ENCODE results near the gene BCAS4. TPM values are rescaled to one million over a fixed set of nuclear protein-coding genes. Genes with fewer than 3 reads are reported as not detected.
"Not testable (repeated sequence)": the region's sequence is repeated elsewhere in the genome, so short reads cannot be mapped to it uniquely, and the experiment has no call there.

The BCAS4 gene
- total RNA-seq, 1 donor from 2014 or later, result 7.1 TPM

DNA sequence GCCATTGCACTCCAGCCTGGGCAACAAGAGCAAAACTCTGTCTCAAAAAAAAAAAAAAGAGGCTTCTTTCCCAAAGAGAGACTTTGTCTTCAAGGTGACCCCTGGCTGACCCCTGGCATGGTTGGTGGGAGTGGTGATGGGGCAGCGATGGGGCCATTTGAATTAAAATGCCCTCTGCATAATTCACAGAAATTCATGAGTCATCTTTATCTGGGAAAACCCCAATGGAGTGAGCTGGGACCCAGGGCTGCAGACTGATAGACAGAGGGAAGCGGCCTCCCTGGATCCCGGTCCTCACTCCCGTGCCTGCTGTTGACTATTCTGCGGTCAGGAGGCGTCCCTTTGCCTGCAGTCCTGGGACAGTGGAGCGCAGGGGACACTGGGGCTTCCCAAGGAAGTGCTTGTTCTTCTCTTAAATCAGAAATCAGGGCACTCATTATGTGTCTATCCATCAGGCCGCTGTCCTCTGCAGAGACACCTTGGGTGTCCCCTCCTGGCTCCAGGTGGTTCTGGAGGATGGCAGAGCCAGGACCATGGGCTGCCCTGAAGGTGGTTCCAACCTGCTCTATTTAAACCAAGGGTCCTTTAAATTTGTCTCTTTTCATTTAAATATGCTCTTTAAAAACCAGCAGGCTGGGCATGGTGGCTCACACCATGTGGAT is 23.3 kb upstream of the BCAS4 start:
- intact Hi-C loops (cut with micrococcal nuclease), result not testable (repeated sequence)

DNA sequence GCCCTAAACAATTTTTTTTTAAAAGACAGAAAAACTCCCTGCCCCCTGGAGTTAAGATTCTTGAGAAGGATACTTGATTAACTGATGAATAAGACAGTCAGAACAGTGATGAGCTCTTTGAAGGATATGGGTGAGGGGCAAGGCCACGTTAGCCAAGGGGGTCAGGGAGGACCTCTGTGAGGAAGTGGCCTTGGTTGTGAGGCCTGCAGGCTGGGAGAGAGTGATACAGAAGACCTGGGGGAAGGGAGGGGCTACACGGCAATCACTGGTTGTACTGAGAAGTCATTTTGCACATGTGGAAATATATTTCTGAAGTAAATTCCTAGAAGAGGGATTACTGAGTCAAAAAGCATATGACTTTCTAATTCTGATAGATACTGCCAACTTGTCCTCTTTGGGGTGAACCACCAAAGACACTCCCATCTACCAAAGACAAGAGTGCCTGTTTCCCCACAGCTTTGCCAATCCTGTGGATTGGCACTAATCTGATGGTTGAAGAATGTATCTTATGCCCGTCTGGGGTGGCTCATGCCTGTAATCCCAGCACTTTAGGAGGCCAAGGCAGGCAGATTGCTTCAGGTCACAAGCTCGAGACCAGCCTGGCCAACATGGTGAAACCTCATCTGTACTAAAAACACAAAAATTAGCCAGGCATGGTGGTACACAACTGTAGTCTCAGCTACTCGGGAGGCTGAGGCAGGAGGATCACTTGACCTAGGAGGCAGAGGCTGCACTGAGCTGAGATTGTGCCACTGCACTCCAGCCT is 22.3 kb upstream of the BCAS4 start:
- intact Hi-C loops (cut with micrococcal nuclease), result no loop called here

DNA sequence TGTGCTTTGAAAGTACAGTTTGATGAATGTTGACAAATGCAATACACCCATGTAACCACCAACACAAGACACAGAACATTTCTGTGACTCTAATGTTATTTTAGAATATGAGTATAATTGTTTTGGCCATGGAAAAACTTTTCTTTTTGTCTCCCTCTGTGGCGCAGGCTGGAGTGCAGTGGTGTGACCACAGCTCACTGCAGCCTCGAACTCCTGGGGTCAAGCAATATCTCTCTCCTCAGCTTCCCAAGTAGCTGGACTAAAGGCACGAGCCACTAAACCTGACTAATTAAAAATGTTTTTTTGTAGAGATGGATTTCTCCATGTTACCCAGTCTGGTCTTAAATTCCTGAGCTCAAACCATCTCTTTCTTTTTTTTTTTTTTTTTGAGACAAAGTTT is 20.3 kb upstream of the BCAS4 start:
- intact Hi-C loops (cut with micrococcal nuclease), result no loop called here

DNA sequence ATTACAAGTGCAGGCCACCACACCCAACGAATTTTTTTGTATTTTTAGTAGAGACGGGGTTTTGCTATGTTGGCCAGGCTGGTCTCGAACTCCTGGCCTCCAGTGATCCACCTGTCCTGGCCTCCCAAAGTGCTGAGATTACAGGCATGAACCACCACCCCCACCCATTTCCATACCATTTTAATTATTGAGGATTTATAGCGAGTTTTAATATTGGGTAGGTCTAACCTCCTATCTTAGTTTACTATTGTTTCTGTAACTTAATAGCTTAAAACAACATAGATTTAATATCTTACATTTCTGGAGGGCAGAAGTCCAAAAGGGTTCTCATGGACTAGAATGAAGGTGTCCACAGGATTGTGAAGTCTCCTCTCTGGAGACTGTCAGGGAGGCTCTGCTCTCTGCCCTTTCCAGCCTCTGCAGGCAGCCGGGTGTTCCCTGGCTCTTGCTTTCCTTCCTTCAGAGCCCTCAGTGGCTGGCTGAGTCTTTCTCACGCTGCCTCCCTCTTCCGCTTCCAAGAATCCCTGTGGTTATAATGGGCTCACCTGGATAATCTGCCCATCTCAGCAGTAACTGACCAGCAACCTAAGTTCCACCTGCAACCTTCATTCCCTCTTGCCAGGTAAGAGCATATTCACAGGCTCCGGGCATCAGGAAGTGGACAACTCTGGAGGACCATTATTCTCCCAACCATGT is 18.6 kb upstream of the BCAS4 start:
- intact Hi-C loops (cut with micrococcal nuclease), result no loop called here

DNA sequence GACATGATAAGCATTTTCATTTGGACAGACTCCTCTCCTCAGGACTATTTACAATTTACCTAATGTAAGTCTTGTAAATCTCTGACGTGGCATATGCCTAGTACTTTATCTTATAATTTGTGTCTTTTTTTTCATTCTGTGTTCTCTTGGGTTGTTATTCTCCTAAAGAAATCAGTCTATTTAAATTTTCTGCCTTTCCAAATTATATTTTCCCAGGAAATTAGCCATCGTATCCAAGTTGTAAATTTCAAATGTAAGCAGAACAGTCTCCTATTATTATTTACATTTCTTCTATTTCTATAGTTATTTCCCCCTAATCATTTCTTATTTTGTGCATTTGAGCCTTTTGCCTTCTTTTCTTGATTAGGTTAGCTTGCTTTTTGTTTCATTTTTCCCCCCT is 17.5 kb upstream of the BCAS4 start:
- intact Hi-C loops (cut with micrococcal nuclease), result no loop called here

DNA sequence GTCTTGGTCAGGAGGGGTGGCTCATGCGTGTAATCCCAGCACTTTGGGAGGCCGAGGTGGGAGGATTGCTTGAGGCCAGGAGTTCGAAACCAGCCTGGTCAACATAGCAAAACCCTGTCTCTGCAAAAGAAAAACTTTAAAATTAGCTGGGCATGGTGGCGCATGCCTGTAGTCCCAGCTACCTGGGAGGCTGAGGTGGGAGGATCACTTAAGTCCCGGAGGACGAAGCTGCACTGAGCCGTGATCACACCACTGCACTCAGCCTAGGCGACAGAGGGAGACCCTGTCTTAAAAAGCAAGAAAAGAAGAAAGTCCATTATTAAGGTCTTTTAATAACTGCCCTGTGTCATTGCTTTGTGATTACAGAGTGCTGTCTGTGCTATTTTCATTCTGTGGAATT is 15.9 kb upstream of the BCAS4 start:
- intact Hi-C loops (cut with micrococcal nuclease), result not testable (repeated sequence)

DNA sequence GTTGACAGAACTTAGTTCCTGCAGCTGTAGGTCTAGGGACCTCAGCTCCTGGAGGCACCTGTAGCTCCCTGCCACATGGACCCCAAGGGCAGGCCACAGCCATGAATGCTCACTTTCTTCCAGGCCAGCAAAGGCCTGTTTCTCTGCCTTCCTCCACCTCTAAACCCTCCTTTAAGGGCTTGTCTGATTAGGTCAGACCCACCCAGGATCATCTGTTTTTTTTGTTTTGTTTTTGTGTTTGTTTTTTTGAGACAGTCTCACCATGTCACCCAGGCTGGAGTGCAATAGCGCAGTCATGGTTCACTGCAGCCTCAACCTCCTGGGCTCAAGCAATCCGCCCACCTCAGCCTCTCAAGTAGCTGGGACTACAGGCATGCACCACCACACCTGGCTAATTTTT is 11.5 kb upstream of the BCAS4 start:
- intact Hi-C loops (cut with micrococcal nuclease), result no loop called here

DNA sequence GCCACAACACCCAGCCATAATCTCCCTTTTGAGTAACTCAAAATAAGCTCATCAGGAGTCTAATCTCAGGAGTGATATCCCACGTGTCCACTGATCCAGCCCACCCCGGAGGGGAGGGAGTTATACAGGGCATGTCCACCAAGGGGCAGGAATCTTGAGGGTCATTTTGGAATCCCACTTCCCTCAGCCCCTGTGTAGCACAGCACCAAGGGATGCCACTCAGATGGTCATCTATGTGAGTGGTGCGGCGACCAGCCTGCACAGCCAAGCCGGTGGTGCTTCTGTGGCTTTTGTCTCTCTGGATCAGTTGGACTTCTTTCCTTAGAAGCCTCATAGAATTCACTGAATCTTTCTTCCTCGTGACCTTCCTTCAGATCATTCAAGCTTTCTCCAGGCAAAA is 11.0 kb upstream of the BCAS4 start:
- intact Hi-C loops (cut with micrococcal nuclease), result no loop called here

DNA sequence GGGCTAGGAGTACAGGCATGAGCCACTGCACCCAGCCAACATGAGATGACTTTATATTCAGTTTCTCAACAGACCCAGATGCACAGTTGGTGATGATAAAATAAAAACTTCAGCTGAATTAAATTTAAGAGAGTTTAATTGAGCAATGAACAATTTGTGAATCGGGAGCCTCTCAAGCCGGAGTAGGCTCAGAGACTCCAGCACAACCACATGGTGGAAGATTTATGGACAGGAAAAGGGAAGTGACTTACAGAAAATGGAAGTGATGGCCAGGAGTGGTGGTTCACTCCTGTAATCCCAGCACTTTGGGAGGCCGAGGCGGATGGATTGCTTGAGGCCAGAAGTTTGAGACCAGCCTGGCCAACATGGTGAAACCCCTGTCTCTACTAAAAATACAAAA is 10.4 kb upstream of the BCAS4 start:
- intact Hi-C loops (cut with micrococcal nuclease), result no loop called here

DNA sequence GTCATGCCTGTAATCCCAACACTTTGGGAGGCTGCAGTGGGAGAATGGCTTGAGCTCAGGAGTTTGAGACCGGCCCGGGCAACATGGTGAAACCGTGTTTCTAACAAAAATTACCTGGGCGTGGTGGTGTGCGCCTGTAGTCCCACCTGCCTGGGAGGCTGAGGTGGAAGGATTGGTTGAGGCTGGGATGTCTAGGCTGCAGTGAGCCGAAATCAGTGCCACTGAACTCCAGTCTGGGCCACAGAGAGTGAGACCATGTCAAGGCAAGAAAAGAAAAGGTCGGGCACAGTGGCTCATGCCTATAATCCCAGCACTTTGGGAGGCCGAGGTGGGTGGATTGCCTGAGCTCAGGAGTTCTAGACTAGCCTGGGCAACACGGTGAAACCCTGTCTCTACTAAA is 8.2 kb upstream of the BCAS4 start:
- intact Hi-C loops (cut with micrococcal nuclease), result no loop called here

DNA sequence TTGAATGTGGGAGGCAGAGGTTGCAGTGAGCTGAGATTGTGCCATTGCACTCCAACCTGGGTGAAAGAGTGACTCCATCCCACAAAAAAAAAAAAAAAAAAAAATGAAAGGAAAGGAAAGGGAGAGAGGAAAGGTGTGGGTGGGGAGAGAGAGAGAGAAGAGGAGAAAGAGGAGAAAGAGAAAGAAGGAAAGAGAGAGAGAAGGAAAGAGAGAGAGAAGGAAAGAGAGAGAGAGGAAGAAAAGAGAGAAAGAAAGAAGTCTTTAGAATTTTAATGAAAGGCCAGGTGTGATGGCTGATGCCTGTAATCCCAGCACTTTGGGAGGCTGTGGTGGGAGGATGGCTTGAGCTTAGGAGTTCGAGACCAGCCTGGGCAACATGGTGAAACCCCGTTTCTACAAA is 7.7 kb upstream of the BCAS4 start:
- intact Hi-C loops (cut with micrococcal nuclease), result no loop called here

DNA sequence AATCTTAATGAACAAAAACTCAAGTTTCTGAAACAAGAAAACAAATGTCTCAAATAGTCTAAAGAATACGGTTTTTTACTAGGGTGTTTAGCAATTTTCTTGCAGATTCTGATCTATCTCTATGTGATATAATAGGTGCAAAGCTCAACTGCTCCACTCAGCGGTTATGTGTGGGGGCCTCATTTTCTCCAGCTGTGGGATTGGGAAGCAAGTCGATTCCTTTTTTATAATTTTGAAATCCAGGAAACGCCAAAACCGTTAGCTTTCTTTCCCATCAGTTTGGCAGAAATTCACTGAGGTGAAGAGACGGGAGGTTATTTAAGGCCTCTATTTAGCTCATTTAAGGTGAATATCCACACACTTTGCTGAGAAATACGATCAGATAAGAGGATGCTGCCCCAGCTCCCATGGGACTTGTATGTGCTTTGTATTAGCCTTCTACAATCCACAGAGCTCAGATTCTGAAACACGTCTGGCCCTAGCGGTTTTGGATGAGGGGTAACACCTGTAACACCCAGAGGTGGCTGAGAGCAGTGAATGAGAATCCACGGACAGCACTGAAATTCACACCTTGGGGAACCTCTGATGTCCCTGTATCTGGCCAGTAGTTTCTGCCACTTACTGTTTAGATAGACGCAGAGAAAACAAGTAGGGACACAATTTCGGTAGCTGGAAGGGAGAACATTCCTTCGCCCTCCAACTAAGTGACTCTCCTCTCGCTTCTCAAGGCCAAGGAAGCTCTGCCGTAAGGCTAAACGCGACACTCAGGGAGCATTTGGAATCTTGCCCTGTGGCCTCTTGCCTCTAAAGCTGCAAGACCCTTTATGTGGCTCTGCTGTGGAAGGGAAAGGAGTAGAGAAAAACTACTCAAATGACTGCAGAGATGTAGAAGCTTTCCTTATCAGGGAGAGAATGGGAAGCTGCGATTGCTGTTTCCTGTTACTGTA is 6.5 kb upstream of the BCAS4 start:
- intact Hi-C loops (cut with micrococcal nuclease), result no loop called here

DNA sequence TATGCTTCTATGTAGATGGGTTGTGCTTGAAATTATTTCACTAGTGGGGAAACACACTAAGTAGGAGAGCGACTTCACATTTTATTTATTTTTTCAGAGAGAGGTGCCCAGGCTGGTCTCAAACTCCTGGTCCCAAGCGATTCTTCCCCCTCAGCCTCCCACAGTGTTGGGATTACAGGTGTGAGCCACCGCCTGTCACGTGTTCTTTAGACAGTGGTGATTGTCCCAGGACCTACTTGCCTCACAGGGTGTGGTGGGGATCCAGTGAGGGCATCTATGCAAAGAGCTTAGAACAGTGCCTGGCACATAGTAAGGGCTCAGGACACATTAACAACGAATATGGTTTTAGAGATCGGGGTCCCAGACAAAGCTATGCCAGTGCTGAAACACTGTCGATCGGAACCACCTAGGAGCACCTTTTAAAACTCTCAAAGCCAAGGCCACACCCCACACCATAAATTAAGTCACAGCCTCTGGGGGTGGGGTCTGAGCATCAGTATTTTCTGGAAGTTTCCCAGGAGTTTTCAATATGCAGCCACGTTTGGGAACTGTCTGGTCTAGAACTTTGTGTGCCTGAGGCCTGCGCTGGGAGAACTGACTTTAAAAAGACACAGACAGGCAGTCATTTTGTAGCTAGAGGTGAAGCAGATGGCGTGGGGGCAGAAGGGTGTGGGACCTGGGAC is 4.8 kb upstream of the BCAS4 start:
- intact Hi-C loops (cut with micrococcal nuclease), result loop anchor here (1.0 kb wide), 1 partner anchor 139 kb away; no protein-coding TSS in a partner anchor

DNA sequence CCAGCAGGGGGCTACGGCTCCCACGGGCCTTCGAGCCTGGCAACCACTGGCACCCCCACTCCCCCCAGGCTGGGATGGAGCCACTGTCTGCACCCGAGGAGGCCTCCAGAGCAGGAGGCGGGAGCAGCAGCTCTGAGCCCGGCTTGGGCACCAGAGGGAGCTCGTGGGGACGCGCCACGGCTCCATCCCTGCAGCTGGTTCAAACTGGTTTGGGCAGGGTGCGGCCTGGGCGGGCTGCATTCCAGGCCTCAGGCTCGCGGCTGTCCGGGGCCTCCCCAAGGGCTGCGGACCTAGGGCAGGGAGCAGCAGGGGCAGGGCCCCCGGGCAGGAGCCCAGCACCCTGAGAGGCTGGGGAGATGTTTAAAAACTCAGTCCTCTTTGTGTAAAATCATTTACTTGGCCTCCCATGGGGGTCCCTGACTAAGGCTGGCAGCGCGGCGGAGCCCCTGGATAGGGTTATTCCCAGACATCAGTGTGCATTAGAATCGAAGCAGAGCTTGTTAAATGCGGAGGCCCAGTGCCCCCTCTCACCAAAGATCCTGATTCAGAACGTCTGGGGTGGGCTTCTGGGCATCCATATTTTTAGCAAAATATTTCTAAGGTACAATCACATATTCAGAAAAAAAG is 4.1 kb upstream of the BCAS4 start:
- intact Hi-C loops (cut with micrococcal nuclease), result loop anchor here (1.0 kb wide), 1 partner anchor 139 kb away; no protein-coding TSS in a partner anchor

DNA sequence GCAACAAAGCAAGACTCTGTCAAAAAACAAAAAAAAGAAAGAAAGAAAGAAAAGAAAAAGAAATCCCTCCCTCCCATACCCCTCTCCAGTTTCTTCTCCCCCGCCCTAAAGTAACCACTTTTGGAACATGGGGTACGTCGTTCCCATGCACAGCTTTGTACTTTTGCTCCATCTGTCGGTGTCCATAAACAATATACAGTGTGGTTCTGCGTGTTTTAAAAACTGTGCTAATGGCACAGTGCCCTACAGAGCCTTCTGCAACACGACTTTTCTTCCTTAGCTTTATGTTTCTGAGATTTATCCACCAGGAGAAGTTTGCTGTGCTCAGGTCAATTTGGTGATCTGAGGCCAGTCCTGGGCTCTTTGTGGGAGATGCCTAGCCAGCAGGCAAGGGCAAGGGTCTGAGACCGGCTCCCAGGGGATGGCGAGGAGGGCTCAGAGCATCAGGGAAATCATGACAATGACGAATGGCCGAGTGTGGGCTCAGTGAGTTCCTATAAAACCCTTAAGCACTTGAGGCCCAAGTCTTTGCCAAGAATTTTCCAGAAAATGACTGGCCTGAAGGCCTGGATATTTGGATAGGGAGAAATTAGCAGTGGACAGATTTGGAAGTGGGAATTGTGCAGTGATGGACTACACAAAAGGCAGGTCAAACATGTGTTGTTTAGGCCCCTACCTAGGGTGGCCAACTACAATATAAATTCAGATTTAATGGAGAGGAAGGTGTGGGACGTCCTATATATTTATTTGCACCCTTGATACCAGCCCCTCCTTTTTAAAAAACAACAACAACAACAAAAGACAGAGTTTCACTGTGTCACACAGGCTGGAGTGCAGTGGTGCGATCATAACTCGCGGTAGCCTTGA is 1.9 kb upstream of the BCAS4 start:
- intact Hi-C loops (cut with micrococcal nuclease), result no loop called here

DNA sequence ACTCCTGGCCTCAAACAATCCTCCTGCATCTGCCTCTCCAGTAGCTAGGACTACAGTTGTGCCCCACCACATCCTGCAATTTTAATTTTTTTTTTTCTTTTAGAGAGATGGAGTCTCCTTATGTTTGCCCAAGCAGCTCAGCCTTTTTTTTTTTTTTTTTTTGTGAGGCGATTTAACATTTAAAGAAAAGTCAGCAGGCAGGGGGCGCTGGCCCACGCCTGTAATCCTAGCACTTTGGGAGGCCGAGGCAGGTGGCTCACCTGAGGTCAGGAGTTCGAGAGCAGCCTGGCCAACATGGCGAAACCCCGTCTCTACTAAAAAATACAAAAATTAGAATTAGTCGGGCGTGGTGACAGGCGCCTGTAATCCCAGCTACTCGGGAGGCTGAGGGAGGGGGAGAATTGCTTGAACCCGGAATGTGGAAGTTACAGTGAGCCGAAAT is 1.3 kb upstream of the BCAS4 start:
- intact Hi-C loops (cut with micrococcal nuclease), result loop anchor here (1.0 to 2.0 kb wide), 4 partner anchors 25 to 513 kb away; partner anchors contain the start of gene PARD6B

DNA sequence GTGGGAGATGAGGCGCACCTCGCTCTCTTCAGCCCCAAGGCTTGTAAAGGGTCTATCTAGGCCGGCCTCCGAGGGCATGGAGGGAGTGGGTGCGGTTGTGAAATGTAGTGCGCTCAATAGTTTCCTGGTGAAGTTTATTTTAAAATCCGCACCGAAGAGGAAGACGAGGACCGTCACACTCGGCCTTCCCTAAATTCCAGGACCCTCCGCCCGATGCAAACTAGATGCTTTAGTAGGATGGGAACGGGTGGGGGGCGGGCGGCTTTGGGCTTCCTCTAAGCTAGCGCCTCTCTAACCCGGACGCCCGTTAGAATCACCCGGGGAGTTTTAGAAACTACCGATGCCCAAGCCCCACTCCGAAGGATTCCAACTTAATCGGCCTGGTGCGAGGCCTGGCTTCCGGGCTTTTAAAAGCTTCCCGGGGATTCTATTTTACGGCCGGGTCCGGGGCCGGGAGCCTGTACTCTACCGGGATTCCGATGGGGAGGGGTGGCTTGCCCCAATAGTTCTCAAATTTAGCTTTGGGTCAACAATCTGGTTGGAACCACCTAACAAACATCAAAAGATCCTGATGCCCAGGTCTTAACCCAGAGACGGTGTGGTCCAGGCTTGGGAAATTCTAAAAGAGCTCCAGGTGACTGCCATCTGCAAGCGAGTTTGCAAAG is 548 bp upstream of the BCAS4 start:
- intact Hi-C loops (cut with micrococcal nuclease), result loop anchor here (1.0 to 2.0 kb wide), 4 partner anchors 24 to 512 kb away; partner anchors contain the start of gene PARD6B

DNA sequence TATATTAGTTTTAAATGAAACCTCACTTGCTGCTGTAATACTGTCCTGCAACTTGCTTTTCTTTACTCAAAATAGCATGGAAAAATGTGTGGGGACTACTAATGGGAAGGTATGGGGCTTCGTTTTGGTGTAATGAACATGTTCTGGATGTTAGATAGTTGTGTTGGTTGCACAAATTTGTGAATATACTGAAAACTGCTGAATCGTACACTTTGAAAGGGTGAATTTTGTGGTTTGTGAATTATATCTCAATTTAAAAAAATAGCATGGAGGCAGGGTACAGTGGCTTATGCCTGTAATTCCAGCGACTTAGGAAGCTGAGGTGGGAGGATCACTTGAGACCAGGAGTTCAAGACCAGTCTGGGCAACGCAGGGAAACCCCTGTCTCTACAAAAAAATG is 2.3 kb downstream of the BCAS4 start:
- intact Hi-C loops (cut with micrococcal nuclease), result no loop called here
